Measurements from ENCODE around the gene ENOX1. TPM values are rescaled to one million over a fixed set of nuclear protein-coding genes. Genes with fewer than 3 reads are reported as not detected.

The ENOX1 gene
- total and polyA plus RNA-seq, 7 donors = 0.34 to 7.1 (median 1.1) TPM

DNA sequence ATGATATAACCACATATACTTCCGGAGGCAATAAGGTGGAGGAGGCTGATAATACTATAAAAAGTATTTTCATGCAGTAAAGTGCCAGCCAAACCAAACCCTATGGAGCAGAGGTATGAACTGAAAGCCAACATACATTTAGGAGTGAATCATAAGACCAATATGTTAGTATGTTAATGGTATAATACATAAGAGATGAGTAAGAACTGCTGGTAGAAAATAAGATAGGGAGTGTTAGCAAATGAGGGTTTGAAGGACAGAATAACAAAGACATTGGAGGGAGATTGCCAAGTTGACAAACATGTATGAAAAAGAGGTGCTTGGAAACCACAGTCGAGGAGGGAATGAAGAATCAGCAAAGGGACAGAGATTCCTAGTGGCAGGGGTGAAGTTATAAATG lies 10.8 kb downstream of the ENOX1 start:
- Histone ChIP-seq H3K27ac (no peak overlapping the region), H3K4me1 (no peaks in the 10 kb centered on the region), H3K36me3 (ENCODE audit: insufficient read depth in 1 of 2, low read depth in 1 of 2) (no peaks in the 10 kb centered on the region), H3K4me3 (no peak overlapping the region), H3K27me3 (ENCODE audit: insufficient read depth in 3 of 3, low read length in 2 of 3) (no peaks in the 10 kb centered on the region), H3K9me3 (no peaks in the 10 kb centered on the region)
- intact Hi-C loops (cut with DNase I) = no loop called here
- 83 to 91% (median 84%) methylated on average over 2 of the region's 2 CpGs for WGBS, 3 donors
- DNase-seq = no peak
- no peak for ATAC-seq
- no peak for TF ChIP-seq CTCF (IDR thresholded peaks at IDR 0.05)

- Histone ChIP-seq H3K36me3 (ENCODE audit: insufficient read depth in 1 of 2, low read depth in 1 of 2) (no peaks in the 10 kb centered on the region), H3K4me1 (no peaks in the 10 kb centered on the region), H3K27me3 (ENCODE audit: insufficient read depth in 3 of 3, low read length in 2 of 3) (no peaks in the 10 kb centered on the region), H3K9me3 (no peaks in the 10 kb centered on the region), H3K27ac (no peak overlapping the region), H3K4me3 (no peak overlapping the region)
- 64 to 78% (median 73%) methylated on average over 2 of the region's 2 CpGs for WGBS, 3 donors
- ATAC-seq (no peak), DNase-seq (no peak)
- intact Hi-C loops (cut with DNase I) = no loop called here
- no peak for TF ChIP-seq CTCF (IDR thresholded peaks at IDR 0.05)
Observed at GRCh38 chr13:43773602-43774001, 13.2 kb downstream of the ENOX1 start.

DNA sequence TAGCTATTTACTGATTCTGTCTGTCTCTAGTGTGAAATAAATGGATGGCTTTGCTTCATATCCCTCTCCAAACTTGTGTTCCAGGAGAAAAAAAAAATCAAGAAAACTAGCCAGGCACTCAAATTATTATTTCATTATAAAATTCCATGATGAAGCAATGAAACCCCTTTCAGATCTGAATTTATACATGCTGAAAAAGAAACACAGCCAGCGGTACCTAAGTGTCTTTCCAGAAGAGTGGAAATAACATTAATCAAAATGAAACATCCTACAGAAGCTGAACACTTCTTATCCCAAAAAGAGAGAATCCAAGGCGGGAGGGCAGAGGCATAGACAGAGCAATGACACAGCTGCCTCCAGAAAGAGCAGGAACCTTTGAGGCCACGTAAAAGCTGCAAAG lies 15.9 kb downstream of the ENOX1 start:
- ATAC-seq (no peak), DNase-seq (no peak)
- intact Hi-C loops (cut with DNase I) = no loop called here
- no peak for TF ChIP-seq CTCF (IDR thresholded peaks at IDR 0.05)
- Histone ChIP-seq H3K27ac (no peak overlapping the region), H3K27me3 (ENCODE audit: insufficient read depth in 3 of 3, low read length in 2 of 3) (no peaks in the 10 kb centered on the region), H3K4me3 (no peak overlapping the region), H3K36me3 (ENCODE audit: insufficient read depth in 1 of 2, low read depth in 1 of 2) (no peaks in the 10 kb centered on the region), H3K4me1 (peaks cover 5% of the 10 kb centered on the region), H3K9me3 (no peaks in the 10 kb centered on the region)
- 75 to 81% (median 78%) methylated on average over 3 of the region's 3 CpGs for WGBS, 3 donors

GRCh38 chr13:43769529-43769928 lies 17.2 kb downstream of the ENOX1 start:
- Histone ChIP-seq H3K27me3 (ENCODE audit: insufficient read depth in 3 of 3, low read length in 2 of 3) (no peaks in the 10 kb centered on the region), H3K4me3 (no peak overlapping the region), H3K4me1 (peaks cover 5% of the 10 kb centered on the region), H3K27ac (no peak overlapping the region), H3K36me3 (ENCODE audit: insufficient read depth in 1 of 2, low read depth in 1 of 2) (no peaks in the 10 kb centered on the region), H3K9me3 (no peaks in the 10 kb centered on the region)
- ATAC-seq = no peak
- DNase-seq = no peak
- 93 to 100% (median 95%) methylated on average over 2 of the region's 2 CpGs for WGBS, 3 donors
- no peak for TF ChIP-seq CTCF (IDR thresholded peaks at IDR 0.05)
- intact Hi-C loops (cut with DNase I) = no loop called here

DNA sequence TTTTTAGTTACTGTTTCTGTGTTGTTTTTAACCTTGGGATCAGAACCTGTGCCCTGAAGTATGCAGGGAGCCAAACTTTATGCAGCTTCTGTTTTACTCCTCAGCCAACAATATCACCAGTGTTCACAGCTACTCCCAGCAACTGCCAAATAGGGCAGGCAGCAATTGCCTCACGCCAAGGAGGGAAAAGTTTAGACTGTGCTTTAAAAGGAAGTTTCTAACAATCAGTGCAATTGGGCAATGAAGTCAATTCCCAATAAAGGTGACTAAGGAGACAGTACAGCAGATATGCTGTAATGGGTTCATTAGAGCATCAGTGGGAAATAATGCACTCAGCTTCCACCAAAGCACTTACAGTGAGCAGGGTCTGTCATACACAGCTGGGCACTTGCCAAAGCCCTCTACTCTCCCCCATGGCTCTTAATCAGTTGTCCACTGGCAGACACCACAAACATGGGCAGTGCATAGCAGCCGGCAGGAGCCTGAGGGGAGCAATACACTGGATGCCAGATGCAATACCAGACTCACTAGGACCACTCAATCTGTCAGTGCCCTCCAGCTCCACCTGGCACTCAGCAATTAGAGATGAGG lies 19.3 kb downstream of the ENOX1 start:
- H3K9me3 ChIP-seq = no peaks in the 10 kb centered on the region
- 20 to 38% (median 21%) methylated on average over 2 of the region's 2 CpGs for WGBS, 3 donors
- no peaks in the 10 kb centered on the region for H3K36me3 ChIP-seq (ENCODE audit: insufficient read depth in 1 of 2, low read depth in 1 of 2)
- H3K27ac ChIP-seq = no peak overlapping the region
- TF ChIP-seq CTCF (IDR thresholded peaks at IDR 0.05) = no peak
- ATAC-seq (peak in 3 of 4 donors; percentile 17 to 53 (median 39)), DNase-seq (peak; percentile 22 to 52)
- peaks cover 5% of the 10 kb centered on the region for H3K4me1 ChIP-seq
- no peak overlapping the region for H3K4me3 ChIP-seq
- intact Hi-C loops (cut with DNase I) = no loop called here
- H3K27me3 ChIP-seq (ENCODE audit: insufficient read depth in 3 of 3, low read length in 2 of 3) = no peaks in the 10 kb centered on the region
